Effector memory CD8-positive, alpha-beta T cell (primary cell): ENCODE measurements around the gene LTBR.

ENCODE experiments used
- ATAC-seq: fragments of 150-1000 bp; cut with Tn5 transposase; replicated peaks from 2 replicates; pipeline ENCODE4 v1.10.0; 2021; ENCODE audit warnings: mild to moderate bottlenecking, moderate library complexity
- DNase-seq, 3 experiments: peaks; one replicate each; pipeline ENCODE4 v3.0.0; 2021
- H3K27ac Mint-ChIP-seq, 2 donors: one replicate each; pipeline ENCODE4 v1.8.0; 2022; ENCODE audit warnings: mild to moderate bottlenecking in 2 of 2, mixed read lengths in 2 of 2, moderate library complexity in 2 of 2
- H3K27me3 Mint-ChIP-seq, 2 donors: one replicate each; pipeline ENCODE4 v1.8.0; 2022; ENCODE audit warnings: mixed read lengths in 2 of 2
- H3K36me3 Mint-ChIP-seq: one replicate; pipeline ENCODE4 v1.8.0; 2022; ENCODE audit warnings: mild to moderate bottlenecking, moderate library complexity, mixed read lengths; ENCODE audit not compliant: insufficient read depth
- H3K4me1 Mint-ChIP-seq, 2 donors: one replicate each; pipeline ENCODE4 v1.8.0; 2022; ENCODE audit warnings: low read depth in 2 of 2, mixed read lengths in 2 of 2
- H3K4me3 Mint-ChIP-seq, 2 donors: one replicate each; pipeline ENCODE4 v1.8.0; 2022; ENCODE audit warnings: mild to moderate bottlenecking in 2 of 2, mixed read lengths in 2 of 2, moderate library complexity in 2 of 2
- H3K9me3 Mint-ChIP-seq, 2 donors: one replicate each; pipeline ENCODE4 v1.8.0; 2022; ENCODE audit warnings: mixed read lengths in 2 of 2

The LTBR gene

DNA sequence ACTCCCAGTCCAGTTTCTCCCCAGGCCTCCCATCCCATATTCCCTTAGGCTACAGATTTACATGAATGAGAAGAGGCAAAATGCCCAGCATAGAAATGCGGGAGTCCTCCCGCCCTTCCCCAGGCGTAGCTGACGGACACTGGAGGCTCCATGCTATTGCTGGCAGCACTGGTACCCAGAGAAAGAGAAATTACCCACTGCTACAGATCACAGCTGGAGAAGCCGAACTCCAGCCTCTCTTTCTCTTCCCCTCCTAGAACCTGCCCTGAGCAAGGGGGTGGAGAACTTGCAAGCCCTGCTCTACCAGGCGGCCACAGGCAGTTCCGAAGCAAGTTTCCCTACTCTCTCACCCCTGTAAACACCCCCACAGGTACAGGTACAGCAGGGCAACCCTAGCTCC lies 3.6 kb downstream of the LTBR start:
- H3K27me3 Mint-ChIP-seq, result peaks cover 15 to 36% of the 10 kb centered on the region in 2 donors
- H3K36me3 Mint-ChIP-seq, result no peaks in the 10 kb centered on the region
- no peaks in the 10 kb centered on the region for H3K9me3 Mint-ChIP-seq
- DNase-seq (no peak), ATAC-seq (no peak)
- H3K27ac Mint-ChIP-seq, result peak overlapping the region in 1 of 2 donors; percentile 18
- H3K4me3 Mint-ChIP-seq, result no peak overlapping the region
- peaks cover 0 to 7% of the 10 kb centered on the region in 2 donors for H3K4me1 Mint-ChIP-seq

DNA sequence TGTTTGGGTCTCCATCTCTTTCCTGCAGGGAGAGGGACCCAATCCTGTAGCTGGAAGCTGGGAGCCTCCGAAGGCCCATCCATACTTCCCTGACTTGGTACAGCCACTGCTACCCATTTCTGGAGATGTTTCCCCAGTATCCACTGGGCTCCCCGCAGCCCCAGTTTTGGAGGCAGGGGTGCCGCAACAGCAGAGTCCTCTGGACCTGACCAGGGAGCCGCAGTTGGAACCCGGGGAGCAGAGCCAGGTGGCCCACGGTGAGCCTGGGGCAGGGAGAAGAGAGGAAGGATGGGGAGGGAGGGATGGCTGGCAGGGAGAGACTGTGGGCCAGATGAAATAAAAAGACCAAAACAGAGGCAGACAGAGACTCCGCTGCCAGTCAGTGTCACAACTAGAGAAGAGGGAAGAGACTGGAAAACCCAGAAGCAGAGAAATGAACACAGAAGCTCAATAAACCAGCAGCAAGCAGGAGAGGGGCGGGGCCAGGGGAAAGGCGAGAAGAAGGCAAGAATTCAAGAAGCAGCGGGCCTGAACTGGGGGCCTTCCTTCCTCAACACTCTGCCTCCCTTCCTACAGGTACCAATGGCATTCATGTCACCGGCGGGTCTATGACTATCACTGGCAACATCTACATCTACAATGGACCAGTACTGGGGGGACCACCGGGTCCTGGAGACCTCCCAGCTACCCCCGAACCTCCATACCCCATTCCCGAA lies 6.3 kb downstream of the LTBR start:
- Mint-ChIP-seq H3K27ac (no peak overlapping the region), H3K4me3 (no peak overlapping the region), H3K4me1 (no peaks in the 10 kb centered on the region), H3K27me3 (peaks cover 0 to 15% of the 10 kb centered on the region in 2 donors), H3K9me3 (no peaks in the 10 kb centered on the region), H3K36me3 (no peaks in the 10 kb centered on the region)
- ATAC-seq (no peak), DNase-seq (no peak)

DNA sequence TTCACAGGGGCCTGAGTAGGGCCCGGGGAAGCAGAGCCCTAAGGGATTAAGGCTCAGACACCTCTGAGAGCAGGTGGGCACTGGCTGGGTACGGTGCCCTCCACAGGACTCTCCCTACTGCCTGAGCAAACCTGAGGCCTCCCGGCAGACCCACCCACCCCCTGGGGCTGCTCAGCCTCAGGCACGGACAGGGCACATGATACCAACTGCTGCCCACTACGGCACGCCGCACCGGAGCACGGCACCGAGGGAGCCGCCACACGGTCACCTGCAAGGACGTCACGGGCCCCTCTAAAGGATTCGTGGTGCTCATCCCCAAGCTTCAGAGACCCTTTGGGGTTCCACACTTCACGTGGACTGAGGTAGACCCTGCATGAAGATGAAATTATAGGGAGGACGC lies 7.1 kb downstream of the LTBR start:
- Mint-ChIP-seq H3K36me3 (no peaks in the 10 kb centered on the region), H3K27ac (no peak overlapping the region)

DNA sequence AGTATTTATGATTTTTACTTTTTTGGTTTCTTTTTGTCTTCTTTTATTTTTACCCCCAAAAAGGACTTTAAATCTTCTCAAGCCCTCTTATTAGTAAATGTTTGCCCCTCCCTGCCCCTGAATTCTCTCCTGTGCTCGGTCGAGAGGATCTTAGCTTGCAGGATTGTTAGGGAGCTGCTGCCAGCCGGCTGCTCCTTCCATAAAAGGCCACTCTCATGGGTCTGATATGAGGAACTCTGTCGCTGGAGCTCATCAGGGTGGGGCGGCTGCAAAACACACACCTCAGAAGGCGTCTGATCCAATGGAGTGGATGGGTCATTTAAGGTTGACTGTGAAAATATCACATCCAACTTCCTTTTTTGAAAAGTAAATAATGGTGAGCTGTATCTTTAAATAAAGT lies 8.5 kb downstream of the LTBR start:
- H3K4me1 Mint-ChIP-seq, result no peaks in the 10 kb centered on the region
- ATAC-seq (no peak), DNase-seq (no peak)
- no peak overlapping the region for H3K27ac Mint-ChIP-seq
- peaks cover 0 to 13% of the 10 kb centered on the region in 2 donors for H3K27me3 Mint-ChIP-seq
- H3K4me3 Mint-ChIP-seq, result no peak overlapping the region
- H3K9me3 Mint-ChIP-seq, result no peaks in the 10 kb centered on the region
- H3K36me3 Mint-ChIP-seq, result no peaks in the 10 kb centered on the region

More for the DNA sequence above, 7.1 kb downstream of the LTBR start:
- H3K4me3 Mint-ChIP-seq, result no peak overlapping the region
- no peaks in the 10 kb centered on the region for H3K9me3 Mint-ChIP-seq
- DNase-seq (no peak), ATAC-seq (no peak)
- peaks cover 0 to 14% of the 10 kb centered on the region in 2 donors for H3K27me3 Mint-ChIP-seq
- H3K4me1 Mint-ChIP-seq, result no peaks in the 10 kb centered on the region

DNA sequence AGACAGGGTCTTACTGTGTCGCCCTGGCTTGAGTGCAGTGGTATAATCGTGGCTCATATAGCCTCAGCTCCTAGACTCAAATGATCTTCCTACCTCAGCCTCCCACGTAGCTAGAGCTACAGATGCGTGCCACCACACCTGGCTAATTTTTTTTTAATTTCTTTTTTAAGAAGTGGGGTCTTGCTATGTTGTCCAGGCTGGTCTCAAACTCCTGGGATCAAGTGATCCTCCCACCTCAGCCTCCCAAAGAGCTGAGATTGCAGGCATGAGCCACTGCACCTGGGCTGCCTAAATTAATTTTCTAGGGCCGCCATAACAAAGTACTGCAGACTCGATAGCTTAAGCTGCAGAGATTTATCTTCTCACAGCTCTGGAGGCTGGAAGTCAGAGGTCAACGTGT lies 9.1 kb downstream of the LTBR start:
- no peaks in the 10 kb centered on the region for H3K9me3 Mint-ChIP-seq
- no peaks in the 10 kb centered on the region for H3K36me3 Mint-ChIP-seq

DNA sequence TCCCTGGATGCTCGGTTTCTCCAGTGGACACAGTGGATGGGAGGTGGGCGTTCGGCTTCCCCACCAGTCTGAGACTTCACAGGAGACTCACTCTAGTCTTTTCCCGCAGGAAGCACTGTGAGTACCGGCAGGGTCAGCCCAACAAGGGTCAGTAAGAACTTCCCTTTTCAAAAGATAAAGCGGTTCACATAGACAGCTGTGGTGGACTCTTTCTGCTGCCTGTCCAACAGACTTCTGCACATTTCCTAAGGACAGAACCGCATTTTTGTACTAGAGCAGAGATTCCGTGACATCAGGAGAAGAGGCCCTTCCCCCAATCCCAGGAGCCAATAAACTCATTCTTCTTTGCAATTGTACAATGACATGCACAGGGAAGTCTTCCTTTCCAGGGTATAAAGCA lies 10.4 kb downstream of the LTBR start:
- DNase-seq (no peak), ATAC-seq (no peak)
- no peaks in the 10 kb centered on the region for H3K27me3 Mint-ChIP-seq
- H3K4me3 Mint-ChIP-seq, result no peak overlapping the region
- no peaks in the 10 kb centered on the region for H3K36me3 Mint-ChIP-seq
- H3K27ac Mint-ChIP-seq, result no peak overlapping the region
- no peaks in the 10 kb centered on the region for H3K9me3 Mint-ChIP-seq
- H3K4me1 Mint-ChIP-seq, result no peaks in the 10 kb centered on the region

More for the DNA sequence above, 9.1 kb downstream of the LTBR start:
- Mint-ChIP-seq H3K27ac (no peak overlapping the region), H3K4me1 (no peaks in the 10 kb centered on the region), H3K27me3 (peaks cover 0 to 8% of the 10 kb centered on the region in 2 donors), H3K4me3 (no peak overlapping the region)
- DNase-seq (no peak), ATAC-seq (no peak)

DNA sequence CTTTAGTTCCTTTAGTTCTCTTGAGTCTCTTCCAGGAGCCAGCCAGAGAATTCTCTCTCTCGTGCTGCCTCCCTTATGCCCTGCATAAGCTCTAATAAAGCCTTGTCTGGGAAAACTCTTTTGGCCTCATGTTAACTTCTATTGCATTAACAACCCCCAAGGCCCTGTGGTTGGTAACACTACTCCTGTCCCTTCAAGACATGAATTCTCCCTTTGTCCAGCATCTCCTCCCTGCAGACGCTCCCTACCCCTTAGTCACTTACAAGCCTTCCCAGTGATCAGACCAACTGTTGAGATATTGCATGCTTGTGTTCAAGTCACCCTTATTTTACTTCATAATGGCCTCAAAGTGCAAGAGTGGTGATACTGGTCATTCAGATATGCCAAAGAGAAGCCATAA lies 12.1 kb downstream of the LTBR start:
- H3K4me3 Mint-ChIP-seq, result no peak overlapping the region

DNA sequence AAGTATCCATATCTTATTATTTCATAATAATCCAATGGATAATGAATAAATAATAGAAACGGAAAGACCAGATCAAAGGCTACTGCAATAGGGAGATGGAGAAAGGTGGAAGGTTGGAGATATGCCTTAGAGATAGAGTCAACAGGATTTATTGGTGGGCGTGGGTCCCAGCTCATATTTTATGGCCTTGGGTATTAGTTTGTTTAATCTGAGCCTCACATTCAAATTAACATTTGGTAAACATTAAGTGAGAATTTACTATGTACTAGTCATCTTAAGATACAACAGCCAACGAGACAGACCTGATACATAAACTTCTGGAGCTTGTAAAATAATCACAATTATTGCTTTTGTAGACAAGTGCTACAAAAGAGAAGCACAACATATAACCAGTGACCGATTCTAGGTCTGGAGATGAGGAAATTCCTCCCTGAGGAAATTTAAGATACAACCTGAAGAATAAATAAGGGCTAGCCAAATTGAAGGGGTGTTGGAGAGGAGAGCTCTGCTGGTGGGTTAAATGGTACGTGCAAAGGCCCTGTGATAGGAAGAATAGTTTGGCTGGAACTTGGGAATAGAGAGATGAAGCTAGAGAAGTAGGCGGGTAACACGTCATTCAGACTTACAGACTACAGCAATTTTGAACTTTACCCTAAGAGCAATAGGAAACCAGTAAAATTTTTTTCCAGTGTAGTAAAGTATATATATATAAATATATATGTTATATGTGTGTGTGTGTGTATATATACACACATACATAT lies 16.1 kb downstream of the LTBR start:
- no peak overlapping the region for H3K27ac Mint-ChIP-seq
- H3K4me3 Mint-ChIP-seq, result no peak overlapping the region
- no peak for DNase-seq
- H3K27me3 Mint-ChIP-seq, result no peaks in the 10 kb centered on the region
- H3K36me3 Mint-ChIP-seq, result no peaks in the 10 kb centered on the region
- H3K9me3 Mint-ChIP-seq, result no peaks in the 10 kb centered on the region
- no peak for ATAC-seq
- H3K4me1 Mint-ChIP-seq, result no peaks in the 10 kb centered on the region

More for the DNA sequence above, 12.1 kb downstream of the LTBR start:
- no peaks in the 10 kb centered on the region for H3K27me3 Mint-ChIP-seq
- no peaks in the 10 kb centered on the region for H3K4me1 Mint-ChIP-seq
- ATAC-seq (no peak), DNase-seq (no peak)
- H3K9me3 Mint-ChIP-seq, result no peaks in the 10 kb centered on the region
- H3K36me3 Mint-ChIP-seq, result no peaks in the 10 kb centered on the region
- H3K27ac Mint-ChIP-seq, result no peak overlapping the region

DNA sequence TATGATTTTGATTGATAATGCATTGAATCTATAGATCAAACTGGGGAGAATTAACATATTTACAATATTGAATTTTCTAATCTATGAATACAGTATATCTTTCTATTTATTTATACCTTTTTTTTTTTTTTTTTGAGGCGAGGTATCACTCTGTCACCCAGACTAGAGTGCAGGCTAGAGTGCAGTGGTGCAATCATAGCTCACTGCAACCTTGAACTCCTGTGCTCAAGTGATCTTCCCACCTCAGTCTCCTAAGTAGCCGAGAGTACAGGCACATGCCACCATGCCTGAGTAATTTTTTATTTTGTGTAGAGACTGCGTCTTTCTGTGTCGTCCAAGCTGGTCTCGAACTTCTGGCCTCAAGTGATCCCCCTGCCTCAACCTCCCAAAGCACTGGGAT lies 20.4 kb downstream of the LTBR start:
- Mint-ChIP-seq H3K4me3 (no peak overlapping the region), H3K27ac (no peak overlapping the region), H3K4me1 (no peaks in the 10 kb centered on the region), H3K36me3 (no peaks in the 10 kb centered on the region), H3K27me3 (peaks cover 3 to 6% of the 10 kb centered on the region in 2 donors), H3K9me3 (no peaks in the 10 kb centered on the region)
- ATAC-seq, result no peak
- DNase-seq, result no peak

DNA sequence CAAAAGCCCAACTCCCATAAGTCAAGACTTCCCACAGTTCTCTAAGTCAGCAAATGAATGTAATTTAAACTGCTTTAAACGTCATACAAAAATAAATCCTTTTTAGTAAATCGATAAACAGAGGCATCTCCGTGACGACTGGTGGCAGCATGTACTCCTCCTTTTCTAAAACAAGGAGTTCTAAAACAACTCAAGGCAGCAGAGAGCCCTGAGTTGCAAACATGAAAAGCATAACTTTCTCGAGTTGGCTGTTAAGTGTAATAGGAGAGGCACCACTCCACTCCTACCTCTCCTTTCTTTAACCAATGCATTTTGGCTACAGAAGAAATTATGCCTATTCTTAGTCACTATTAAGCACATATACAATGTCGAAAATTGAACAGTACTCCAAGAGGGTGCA lies 22.0 kb downstream of the LTBR start:
- ATAC-seq (no peak), DNase-seq (no peak)
- Mint-ChIP-seq H3K4me3 (no peak overlapping the region), H3K9me3 (no peaks in the 10 kb centered on the region), H3K4me1 (no peaks in the 10 kb centered on the region), H3K27ac (no peak overlapping the region), H3K27me3 (peaks cover 4 to 6% of the 10 kb centered on the region in 2 donors), H3K36me3 (no peaks in the 10 kb centered on the region)

DNA sequence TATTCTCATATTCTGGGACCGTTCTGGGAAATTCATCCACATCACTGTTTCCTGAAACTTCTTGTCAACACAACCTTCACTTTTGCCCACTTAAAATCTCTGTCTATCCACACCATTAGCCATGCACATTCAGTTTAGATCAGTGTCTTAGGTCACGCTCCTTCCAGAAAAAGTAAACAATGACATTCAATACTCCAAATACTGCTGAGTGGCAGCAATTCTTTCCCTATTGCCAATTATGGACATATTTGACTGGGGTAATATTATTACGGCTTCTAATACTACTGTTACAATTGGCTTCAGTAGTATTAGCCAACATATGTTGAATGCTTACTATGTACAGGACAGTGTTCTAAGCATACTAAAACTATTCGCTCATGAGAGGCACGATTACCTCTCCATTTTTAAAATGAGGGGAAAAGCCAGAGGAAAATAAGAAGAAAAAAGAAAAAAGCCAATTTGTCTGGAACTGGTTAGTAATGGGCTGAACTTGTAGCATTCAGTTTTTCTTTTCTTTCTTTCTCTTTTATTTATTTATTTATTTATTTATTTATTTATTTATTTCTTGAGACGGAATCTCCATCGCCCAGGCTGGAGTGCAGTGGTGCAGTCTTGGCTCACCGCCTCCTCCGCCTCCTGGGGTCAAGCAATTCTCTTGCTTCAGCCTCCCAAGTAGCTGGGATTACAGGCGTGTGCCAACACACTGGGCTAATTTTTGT lies 23.4 kb downstream of the LTBR start:
- H3K36me3 Mint-ChIP-seq, result no peaks in the 10 kb centered on the region
- no peak overlapping the region for H3K27ac Mint-ChIP-seq
- peaks cover 4 to 6% of the 10 kb centered on the region in 2 donors for H3K27me3 Mint-ChIP-seq
- ATAC-seq, result no peak
- H3K4me1 Mint-ChIP-seq, result no peaks in the 10 kb centered on the region
- no peaks in the 10 kb centered on the region for H3K9me3 Mint-ChIP-seq
- no peak for DNase-seq
- H3K4me3 Mint-ChIP-seq, result no peak overlapping the region

DNA sequence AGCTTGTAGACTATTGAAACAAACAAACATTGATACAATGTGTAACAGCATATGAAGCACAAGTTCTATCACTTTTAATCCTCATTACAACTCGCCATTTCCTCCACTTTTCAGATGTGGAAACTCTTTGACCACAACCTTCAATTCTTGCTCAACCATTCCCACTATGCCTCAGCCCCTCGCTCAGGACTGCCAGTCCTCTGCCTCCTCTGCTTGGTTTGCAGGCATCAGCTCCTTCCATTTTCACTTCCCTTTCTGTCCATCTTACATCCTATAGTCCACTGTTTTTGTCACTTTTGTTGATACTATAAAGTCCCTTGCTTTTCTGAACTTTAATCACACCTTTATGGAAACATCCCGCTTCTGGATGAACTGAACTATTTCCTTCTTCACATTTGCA lies 32.6 kb downstream of the LTBR start:
- DNase-seq (no peak), ATAC-seq (no peak)
- Mint-ChIP-seq H3K4me3 (no peak overlapping the region), H3K36me3 (peaks cover 6% of the 10 kb centered on the region), H3K9me3 (no peaks in the 10 kb centered on the region), H3K27ac (no peak overlapping the region), H3K27me3 (no peaks in the 10 kb centered on the region), H3K4me1 (peaks cover 0 to 4% of the 10 kb centered on the region in 2 donors)

DNA sequence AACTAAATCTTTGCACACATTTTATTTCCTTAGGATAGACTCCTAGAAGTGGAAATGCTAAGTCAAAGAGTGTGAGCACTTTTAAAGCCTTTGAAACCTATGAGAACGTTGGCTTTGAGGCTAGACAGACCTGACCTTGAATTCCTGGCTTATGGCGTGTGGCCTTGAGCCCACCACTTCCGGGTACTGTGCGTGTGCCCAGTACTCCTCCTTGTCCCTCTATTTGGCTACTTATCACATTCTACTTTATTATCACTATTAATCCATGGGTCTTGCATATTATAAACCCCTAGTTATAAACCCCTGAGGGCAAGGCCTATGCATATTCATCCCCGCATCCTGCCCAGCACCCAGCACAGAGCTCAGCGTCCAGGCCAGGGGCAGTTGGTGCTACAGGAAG lies 34.8 kb downstream of the LTBR start:
- ATAC-seq, result no peak
- Mint-ChIP-seq H3K27ac (no peak overlapping the region), H3K9me3 (no peaks in the 10 kb centered on the region)

More for the DNA sequence above, 34.8 kb downstream of the LTBR start:
- H3K36me3 Mint-ChIP-seq, result peaks cover 9% of the 10 kb centered on the region
- H3K4me3 Mint-ChIP-seq, result no peak overlapping the region
- H3K4me1 Mint-ChIP-seq, result peaks cover 6 to 10% of the 10 kb centered on the region in 2 donors
- no peaks in the 10 kb centered on the region for H3K27me3 Mint-ChIP-seq
- no peak for DNase-seq
